HG03159 (cell line): ENCODE data around the gene TMEM61.
"Not testable (repeated sequence)": the region's sequence is repeated elsewhere in the genome, so short reads cannot be mapped to it uniquely, and the experiment has no call there.

ENCODE experiments used
- ATAC-seq: cut with Tn5 transposase; IDR thresholded peaks from one replicate; pipeline ENCODE4 v1.9.1; 2021; ENCODE audit warnings: mild to moderate bottlenecking, moderate library complexity; ENCODE audit not compliant: unreplicated experiment

The TMEM61 gene

GRCh38 chr1:54959241-54959640 lies 21.2 kb upstream of the TMEM61 start:
- ATAC-seq = no peak

- no peak for ATAC-seq
These were observed 17.6 kb upstream of the TMEM61 start for GRCh38 chr1:54962612-54963395.

GRCh38 chr1:54963829-54964228 lies 16.6 kb upstream of the TMEM61 start:
- not testable (repeated sequence) for ATAC-seq

GRCh38 chr1:54965624-54966340 lies 14.6 kb upstream of the TMEM61 start:
- peak; percentile 96 for ATAC-seq

GRCh38 chr1:54967372-54967771 lies 13.1 kb upstream of the TMEM61 start:
- no peak for ATAC-seq

- ATAC-seq = no peak
These were observed 11.9 kb upstream of the TMEM61 start for GRCh38 chr1:54968551-54968950.

GRCh38 chr1:54969879-54970278 lies 10.5 kb upstream of the TMEM61 start:
- no peak for ATAC-seq

GRCh38 chr1:54970901-54971300 lies 9.5 kb upstream of the TMEM61 start:
- ATAC-seq = no peak

GRCh38 chr1:54971317-54971791 lies 9.1 kb upstream of the TMEM61 start:
- ATAC-seq = peak; percentile 80

- ATAC-seq = no peak
These were observed 8.0 kb upstream of the TMEM61 start for GRCh38 chr1:54972436-54972835.

GRCh38 chr1:54973205-54973921 lies 7.1 kb upstream of the TMEM61 start:
- no peak for ATAC-seq

GRCh38 chr1:54975356-54976108 lies 4.9 kb upstream of the TMEM61 start:
- no peak for ATAC-seq

GRCh38 chr1:54976747-54977146 lies 3.7 kb upstream of the TMEM61 start:
- no peak for ATAC-seq

GRCh38 chr1:54977533-54978297 lies 2.7 kb upstream of the TMEM61 start:
- no peak for ATAC-seq

- no peak for ATAC-seq
These were observed 1.7 kb upstream of the TMEM61 start for GRCh38 chr1:54978528-54979326.

- no peak for ATAC-seq
These were observed 1.0 kb upstream of the TMEM61 start for GRCh38 chr1:54979327-54979891.

- no peak for ATAC-seq
These were observed 341 bp upstream of the TMEM61 start for GRCh38 chr1:54980046-54980527.

- no peak for ATAC-seq
These were observed 1.0 kb downstream of the TMEM61 start for GRCh38 chr1:54981466-54981865.

- no peak for ATAC-seq
These were observed 2.3 kb downstream of the TMEM61 start for GRCh38 chr1:54982739-54983138.
